Uterus (tissue), 4 donors: ENCODE data around the gene HGS. TPM values are rescaled to one million over a fixed set of nuclear protein-coding genes. Genes with fewer than 3 reads are reported as not detected.

Experiments
- DNase-seq, 2 donors: peaks; one replicate each; pipeline ENCODE4 v3.0.0-alpha.2; 2019 to 2020
- H3K27ac ChIP-seq, 2 donors: fragments of 200-600 bp; sonication (generic); 1 replicate in 1 of 2; 2 replicates in 1 of 2; pipeline ENCODE4 v1.5.1; 2016 to 2018
- H3K27me3 ChIP-seq, 2 donors: fragments of 200-600 bp; sonication (generic); one replicate each; pipeline ENCODE4 v1.5.1; 2018 to 2019; ENCODE audit warnings: control low read depth in 1 of 2
- H3K36me3 ChIP-seq, 2 donors: fragments of 200-600 bp; sonication (generic); one replicate each; pipeline ENCODE4 v1.5.1; 2019; ENCODE audit warnings: control low read depth in 1 of 2
- H3K4me1 ChIP-seq, 2 donors: fragments of 200-600 bp; sonication (generic); one replicate each; pipeline ENCODE4 v1.5.1; 2018 to 2019; ENCODE audit warnings: control low read depth in 1 of 2
- H3K4me3 ChIP-seq, 2 donors: fragments of 200-600 bp; sonication (generic); 1 replicate in 1 of 2; 2 replicates in 1 of 2; pipeline ENCODE4 v1.5.1; 2018 to 2019; ENCODE audit warnings: mild to moderate bottlenecking in 1 of 2
- H3K9me3 ChIP-seq, 2 donors: fragments of 200-600 bp; sonication (generic); one replicate each; pipeline ENCODE4 v1.5.1; 2019; ENCODE audit warnings: control low read depth in 1 of 2
- POLR2A ChIP-seq, 2 donors: fragments of 450-650 bp; IDR thresholded peaks; one replicate each; pipeline ENCODE4 v1.6.1; 2016; ENCODE audit warnings: antibody characterized with exemption in 2 of 2, mild to moderate bottlenecking in 1 of 2, moderate library complexity in 1 of 2
- intact Hi-C: fragments of 100-400 bp; cut with DNase I; formaldehyde crosslinking; loops from one replicate; pipeline ENCODE4 v1.15.1; 2023; ENCODE audit warnings: low total_unique reads
- total RNA-seq, 4 donors: library from RNA; depleted of rRNA in 3 of 4; stranded (reverse); fragments of >200 nt in 3 of 4; gene quantifications; one replicate each; pipeline versions ENCODE4 v1.1.0 to v1.2.4, GENCODE V29; 2014 to 2023
- TF ChIP-seq, protein P1 (sequence below), 4 experiments: fragments of 200-600 bp in 2 of 4; fragments of 450-650 bp in 2 of 4; sonication (generic) in 2 of 4; IDR thresholded peaks; one replicate each; pipeline ENCODE4 v1.5.1; 2016 to 2019; ENCODE audit warnings: antibody characterized with exemption in 4 of 4, mild to moderate bottlenecking in 2 of 4, moderate library complexity in 1 of 4
- donor health status: DM: yes; HTN: yes; CAD: no.

The HGS gene
- total RNA-seq, 4 donors from 2014 or later: 21.0 to 121 (median 72.5) TPM

DNA sequence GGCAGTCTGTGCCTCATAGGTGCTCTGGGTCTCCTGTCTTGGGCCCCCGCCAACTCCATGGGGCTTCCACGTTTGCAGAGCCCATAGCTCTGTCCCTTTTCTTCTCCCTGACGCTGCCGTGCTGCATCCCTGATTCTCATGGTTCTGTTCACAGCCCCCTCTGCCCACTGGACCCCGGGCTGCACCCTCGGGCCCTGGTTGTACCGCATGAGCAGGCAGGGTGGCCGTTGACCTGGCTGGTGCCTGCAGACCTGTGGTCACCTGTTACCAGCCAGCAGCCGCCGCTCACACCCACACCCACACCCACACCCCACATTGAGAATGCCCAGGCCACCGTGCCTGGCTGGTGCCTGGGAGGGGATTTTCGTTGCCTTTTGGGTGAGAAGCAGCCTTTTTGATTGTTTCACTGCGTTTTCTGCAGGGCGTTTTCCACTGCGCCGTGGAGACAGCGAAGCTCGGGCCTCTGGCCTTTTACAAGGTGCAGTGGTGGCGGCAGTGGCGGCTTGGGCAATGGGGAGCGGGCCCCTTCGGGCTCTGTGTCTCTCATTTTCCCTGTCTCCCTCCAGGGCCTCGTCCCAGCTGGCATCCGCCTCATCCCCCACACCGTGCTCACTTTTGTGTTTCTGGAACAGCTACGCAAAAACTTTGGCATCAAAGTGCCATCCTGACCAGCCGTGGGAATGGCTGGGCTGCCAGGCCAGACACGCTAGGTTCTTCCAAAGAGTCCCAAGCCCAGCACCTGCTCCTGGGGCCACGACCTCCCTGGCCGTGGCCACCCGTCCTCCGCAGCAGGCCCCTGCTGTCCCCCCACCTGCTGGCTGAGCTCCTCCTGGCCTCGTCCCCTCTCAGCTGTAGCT is 35.8 kb downstream of the HGS start:
- intact Hi-C loops: no loop called here
- DNase-seq: no peak
- Histone ChIP-seq H3K27me3 (no peaks in the 10 kb centered on the region), H3K4me1 (no peaks in the 10 kb centered on the region), H3K27ac (no peak overlapping the region), H3K9me3 (no peaks in the 10 kb centered on the region), H3K36me3 (no peaks in the 10 kb centered on the region), H3K4me3 (no peak overlapping the region)
- TF ChIP-seq, protein P1, sequence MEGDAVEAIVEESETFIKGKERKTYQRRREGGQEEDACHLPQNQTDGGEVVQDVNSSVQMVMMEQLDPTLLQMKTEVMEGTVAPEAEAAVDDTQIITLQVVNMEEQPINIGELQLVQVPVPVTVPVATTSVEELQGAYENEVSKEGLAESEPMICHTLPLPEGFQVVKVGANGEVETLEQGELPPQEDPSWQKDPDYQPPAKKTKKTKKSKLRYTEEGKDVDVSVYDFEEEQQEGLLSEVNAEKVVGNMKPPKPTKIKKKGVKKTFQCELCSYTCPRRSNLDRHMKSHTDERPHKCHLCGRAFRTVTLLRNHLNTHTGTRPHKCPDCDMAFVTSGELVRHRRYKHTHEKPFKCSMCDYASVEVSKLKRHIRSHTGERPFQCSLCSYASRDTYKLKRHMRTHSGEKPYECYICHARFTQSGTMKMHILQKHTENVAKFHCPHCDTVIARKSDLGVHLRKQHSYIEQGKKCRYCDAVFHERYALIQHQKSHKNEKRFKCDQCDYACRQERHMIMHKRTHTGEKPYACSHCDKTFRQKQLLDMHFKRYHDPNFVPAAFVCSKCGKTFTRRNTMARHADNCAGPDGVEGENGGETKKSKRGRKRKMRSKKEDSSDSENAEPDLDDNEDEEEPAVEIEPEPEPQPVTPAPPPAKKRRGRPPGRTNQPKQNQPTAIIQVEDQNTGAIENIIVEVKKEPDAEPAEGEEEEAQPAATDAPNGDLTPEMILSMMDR (IDR thresholded peaks at IDR 0.05): no peak
- TF ChIP-seq POLR2A (IDR thresholded peaks at IDR 0.05): no peak

DNA sequence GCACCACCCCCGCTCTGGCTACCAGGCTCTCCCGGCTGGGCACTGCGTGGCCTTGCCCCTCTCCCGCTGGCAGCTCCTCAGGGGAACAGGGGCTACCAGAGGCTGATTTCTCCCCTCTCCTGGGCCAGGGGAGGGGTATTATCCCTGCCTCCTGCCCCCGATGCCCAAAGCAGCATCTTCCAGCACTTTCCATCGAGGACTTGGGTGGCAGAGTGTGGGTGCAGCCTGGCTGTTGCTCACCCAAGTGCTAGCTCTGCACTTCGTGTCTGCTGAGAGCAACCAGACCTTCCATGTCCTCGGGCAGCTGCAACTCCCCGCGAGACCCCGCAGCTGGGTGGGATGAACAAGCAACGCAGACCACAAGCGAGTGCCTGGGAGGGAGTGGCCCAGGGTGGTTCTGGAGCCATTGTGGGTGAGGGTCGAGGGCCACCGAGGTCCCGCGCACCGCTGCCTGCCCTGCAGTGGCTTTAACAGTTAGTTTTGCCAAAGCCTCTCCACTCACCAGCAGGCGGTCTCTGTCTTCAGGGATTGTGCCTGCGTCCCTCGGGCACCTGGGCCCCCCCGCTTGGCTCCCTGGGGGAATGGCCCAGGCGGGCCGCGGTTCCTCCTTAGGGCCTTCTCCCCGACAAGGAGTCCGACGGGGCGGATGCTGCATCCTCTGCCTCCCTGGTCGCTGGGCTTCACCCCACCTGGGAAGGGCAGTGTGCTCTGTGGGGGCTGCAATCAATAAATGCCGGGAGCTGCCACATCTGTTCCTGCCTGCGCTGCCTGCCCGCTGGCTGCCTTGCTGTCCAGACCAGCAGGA is 36.7 kb downstream of the HGS start:
- H3K27me3 ChIP-seq: no peaks in the 10 kb centered on the region
- intact Hi-C loops: no loop called here
- no peak overlapping the region for H3K27ac ChIP-seq
- H3K36me3 ChIP-seq: no peaks in the 10 kb centered on the region
- TF ChIP-seq, protein P1 (IDR thresholded peaks at IDR 0.05): no peak
- no peak for TF ChIP-seq POLR2A (IDR thresholded peaks at IDR 0.05)
- DNase-seq: no peak
- no peaks in the 10 kb centered on the region for H3K9me3 ChIP-seq
- H3K4me3 ChIP-seq: no peak overlapping the region
- H3K4me1 ChIP-seq: no peaks in the 10 kb centered on the region

- Histone ChIP-seq H3K9me3 (no peaks in the 10 kb centered on the region), H3K4me3 (no peak overlapping the region), H3K4me1 (no peaks in the 10 kb centered on the region), H3K27ac (no peak overlapping the region), H3K27me3 (no peaks in the 10 kb centered on the region), H3K36me3 (no peaks in the 10 kb centered on the region)
- intact Hi-C loops: no loop called here
- no peak for TF ChIP-seq POLR2A (IDR thresholded peaks at IDR 0.05)
- no peak for DNase-seq
Measured at GRCh38 chr17:81722184-81723120, 38.6 kb downstream of the HGS start.

- no peak overlapping the region for H3K4me3 ChIP-seq
- H3K9me3 ChIP-seq: no peaks in the 10 kb centered on the region
- no peak overlapping the region for H3K27ac ChIP-seq
- TF ChIP-seq, protein P1 (IDR thresholded peaks at IDR 0.05): no peak
- no peak for TF ChIP-seq POLR2A (IDR thresholded peaks at IDR 0.05)
- H3K36me3 ChIP-seq: no peaks in the 10 kb centered on the region
- H3K27me3 ChIP-seq: no peaks in the 10 kb centered on the region
- no peaks in the 10 kb centered on the region for H3K4me1 ChIP-seq
- intact Hi-C loops: no loop called here
- no peak for DNase-seq
Measured at GRCh38 chr17:81723651-81724209, 39.9 kb downstream of the HGS start.

GRCh38 chr17:81725439-81725838 is 41.6 kb downstream of the HGS start:
- no peaks in the 10 kb centered on the region for H3K36me3 ChIP-seq
- H3K9me3 ChIP-seq: no peaks in the 10 kb centered on the region
- H3K27me3 ChIP-seq: no peaks in the 10 kb centered on the region
- H3K4me1 ChIP-seq: no peaks in the 10 kb centered on the region
- intact Hi-C loops: no loop called here
- no peak overlapping the region for H3K27ac ChIP-seq
- TF ChIP-seq, protein P1 (IDR thresholded peaks at IDR 0.05): no peak
- TF ChIP-seq POLR2A (IDR thresholded peaks at IDR 0.05): no peak
- DNase-seq: no peak
- no peak overlapping the region for H3K4me3 ChIP-seq
